Trophoblast cell (in vitro differentiated cells and primary cell): ENCODE measurements around the gene PCSK6.
A peak's percentile ranks its signal among the peaks of the same experiment; 100 is the strongest.

ENCODE experiments used
- DNase-seq, 2 donors: peaks; one replicate each; pipeline ENCODE4 v3.0.0-alpha.2; 2016
- H2AFZ ChIP-seq: 2 replicates; pipeline ENCODE4 v1.6.1; 2013; ENCODE audit warnings: low read length, moderate library complexity, mild to moderate bottlenecking; ENCODE audit not compliant: insufficient read depth, poor library complexity
- H2AK5ac ChIP-seq: 2 replicates; pipeline ENCODE4 v1.6.1; 2013; ENCODE audit warnings: mild to moderate bottlenecking, low read length
- H2BK120ac ChIP-seq: 2 replicates; pipeline ENCODE4 v1.6.1; 2013; ENCODE audit warnings: low read length, mild to moderate bottlenecking, moderate library complexity; ENCODE audit not compliant: insufficient read depth, poor library complexity
- H2BK12ac ChIP-seq: 2 replicates; pipeline ENCODE4 v1.6.1; 2013; ENCODE audit warnings: mild to moderate bottlenecking, low read length, moderate library complexity
- H2BK5ac ChIP-seq: 2 replicates; pipeline ENCODE4 v1.6.1; 2013; ENCODE audit warnings: low read length, low read depth, moderate library complexity, mild to moderate bottlenecking; ENCODE audit not compliant: poor library complexity
- H3K14ac ChIP-seq: 2 replicates; pipeline ENCODE4 v1.6.1; 2013; ENCODE audit warnings: mild to moderate bottlenecking, low read length
- H3K18ac ChIP-seq: 2 replicates; pipeline ENCODE4 v1.6.1; 2013; ENCODE audit warnings: mild to moderate bottlenecking, low read length
- H3K23ac ChIP-seq: 2 replicates; pipeline ENCODE4 v1.6.1; 2013; ENCODE audit warnings: low read length
- H3K27ac ChIP-seq: 2 replicates; pipeline ENCODE4 v1.5.1; 2013; ENCODE audit warnings: low read depth, mild to moderate bottlenecking, inconsistent platforms, low read length, moderate library complexity
- H3K27me3 ChIP-seq: 2 replicates; pipeline ENCODE4 v1.6.1; 2013; ENCODE audit warnings: inconsistent platforms, mild to moderate bottlenecking, low read length, moderate library complexity; ENCODE audit not compliant: insufficient read depth
- H3K36me3 ChIP-seq, 2 experiments: 1 replicate in 1 of 2; 2 replicates in 1 of 2; pipeline ENCODE4 v1.6.1; 2013; ENCODE audit warnings: low read length in 2 of 2, mild to moderate bottlenecking in 2 of 2, moderate library complexity in 1 of 2; ENCODE audit not compliant: insufficient read depth in 2 of 2, control insufficient read depth in 1 of 2
- H3K4ac ChIP-seq: 2 replicates; pipeline ENCODE4 v1.6.1; 2013; ENCODE audit warnings: low read depth, mild to moderate bottlenecking, low read length, moderate library complexity
- H3K4me1 ChIP-seq, 2 experiments: 1 replicate in 1 of 2; 2 replicates in 1 of 2; pipeline ENCODE4 v1.6.1; 2013; ENCODE audit warnings: low read length in 2 of 2, mild to moderate bottlenecking in 2 of 2, moderate library complexity in 1 of 2; ENCODE audit not compliant: insufficient read depth in 2 of 2, control insufficient read depth in 1 of 2
- H3K4me2 ChIP-seq: 2 replicates; pipeline ENCODE4 v1.6.1; 2013; ENCODE audit warnings: inconsistent platforms, mild to moderate bottlenecking, low read length, moderate library complexity
- H3K4me3 ChIP-seq: 2 replicates; pipeline ENCODE4 v1.5.1; 2013; ENCODE audit warnings: mild to moderate bottlenecking, low read depth, low read length, inconsistent platforms
- H3K79me1 ChIP-seq: one replicate; pipeline ENCODE4 v1.6.1; 2013; ENCODE audit warnings: low read length
- H3K79me2 ChIP-seq: 2 replicates; pipeline ENCODE4 v1.6.1; 2013; ENCODE audit warnings: low read length, mild to moderate bottlenecking; ENCODE audit not compliant: control insufficient read depth, insufficient read depth, poor library complexity
- H3K9ac ChIP-seq: 2 replicates; pipeline ENCODE4 v1.6.1; 2013; ENCODE audit warnings: mild to moderate bottlenecking, low read length
- H3K9me3 ChIP-seq: 2 replicates; pipeline ENCODE4 v1.6.1; 2013; ENCODE audit warnings: low read depth, mild to moderate bottlenecking, control low read depth, inconsistent platforms, low read length; ENCODE audit not compliant: insufficient read depth
- H4K12ac ChIP-seq: 2 replicates; pipeline ENCODE4 v1.6.1; 2013; ENCODE audit warnings: low read depth, mild to moderate bottlenecking, low read length, moderate library complexity
- H4K8ac ChIP-seq: 2 replicates; pipeline ENCODE4 v1.6.1; 2013; ENCODE audit warnings: low read depth, mild to moderate bottlenecking, low read length, moderate library complexity
- H4K91ac ChIP-seq: one replicate; pipeline ENCODE4 v1.6.1; 2013; ENCODE audit warnings: low read depth, mild to moderate bottlenecking, low read length, moderate library complexity
- WGBS: extraction: QIAGEN DNeasy Blood & Tissue Kit; methylation state at CpG from one replicate; pipeline ENCODE4 v1.1.7; 2013; ENCODE audit warnings: missing lambda C conversion rate; ENCODE audit not compliant: insufficient read length, insufficient coverage; ENCODE audit errors: extremely low coverage; 5-methylcytosine and 5-hydroxymethylcytosine counted together

PCSK6 gene

GRCh38 chr15:101477851-101478362 lies 11.6 kb downstream of the PCSK6 start:
- H3K4me2 ChIP-seq, result no peak overlapping the region
- no peak overlapping the region for H2AK5ac ChIP-seq
- H3K18ac ChIP-seq, result no peak overlapping the region
- peaks cover 24% of the 10 kb centered on the region for H3K79me1 ChIP-seq
- H3K23ac ChIP-seq, result no peak overlapping the region
- H3K14ac ChIP-seq, result no peak overlapping the region
- no peaks in the 10 kb centered on the region for H3K27me3 ChIP-seq
- no peak overlapping the region for H4K12ac ChIP-seq
- no peak overlapping the region for H2BK12ac ChIP-seq
- H3K4me1 ChIP-seq, result peaks cover 36 to 38% of the 10 kb centered on the region in 2 experiments
- no peak overlapping the region for H4K91ac ChIP-seq
- no peak overlapping the region for H2AFZ ChIP-seq
- peaks cover 2% of the 10 kb centered on the region for H3K9me3 ChIP-seq
- H3K36me3 ChIP-seq, result no peaks in the 10 kb centered on the region
- no peak overlapping the region for H4K8ac ChIP-seq
- H3K4ac ChIP-seq, result no peak overlapping the region
- H2BK120ac ChIP-seq, result no peak overlapping the region
- no peak overlapping the region for H3K9ac ChIP-seq
- H3K4me3 ChIP-seq, result no peak overlapping the region
- peak in 1 of 2 donors; percentile 47 for DNase-seq
- H3K79me2 ChIP-seq, result peaks cover 5% of the 10 kb centered on the region
- H2BK5ac ChIP-seq, result no peak overlapping the region
- no peak overlapping the region for H3K27ac ChIP-seq
- no CpG with 5 or more reads among the region's 5 CpGs for whole genome bisulfite sequencing

GRCh38 chr15:101476756-101477155 lies 12.8 kb downstream of the PCSK6 start:
- Histone ChIP-seq H3K79me1 (peaks cover 18% of the 10 kb centered on the region), H2AK5ac (no peak overlapping the region), H3K27ac (no peak overlapping the region), H3K36me3 (no peaks in the 10 kb centered on the region), H3K4me2 (no peak overlapping the region), H2BK12ac (no peak overlapping the region), H3K18ac (no peak overlapping the region), H3K4me1 (peaks cover 26 to 27% of the 10 kb centered on the region in 2 experiments), H3K9me3 (peaks cover 2% of the 10 kb centered on the region), H2BK120ac (no peak overlapping the region), H3K27me3 (no peaks in the 10 kb centered on the region), H3K79me2 (peaks cover 3% of the 10 kb centered on the region), H3K23ac (no peak overlapping the region), H3K4me3 (no peak overlapping the region), H2BK5ac (no peak overlapping the region), H2AFZ (no peak overlapping the region), H4K91ac (no peak overlapping the region), H3K14ac (no peak overlapping the region), H4K8ac (no peak overlapping the region), H4K12ac (no peak overlapping the region), H3K4ac (no peak overlapping the region), H3K9ac (no peak overlapping the region)
- no CpG with 5 or more reads among the region's 10 CpGs for WGBS
- DNase-seq, result no peak

GRCh38 chr15:101474983-101475382 lies 14.5 kb downstream of the PCSK6 start:
- Histone ChIP-seq H4K8ac (no peak overlapping the region), H4K91ac (no peak overlapping the region), H3K79me2 (peaks cover 2% of the 10 kb centered on the region), H3K4me1 (peaks cover 8 to 11% of the 10 kb centered on the region in 2 experiments), H3K4me3 (no peak overlapping the region), H3K14ac (no peak overlapping the region), H4K12ac (no peak overlapping the region), H3K23ac (no peak overlapping the region), H3K36me3 (no peaks in the 10 kb centered on the region), H3K27me3 (no peaks in the 10 kb centered on the region), H2AFZ (no peak overlapping the region), H2BK5ac (no peak overlapping the region), H2AK5ac (no peak overlapping the region), H3K79me1 (peaks cover 9% of the 10 kb centered on the region), H3K9me3 (peaks cover 2% of the 10 kb centered on the region), H3K9ac (no peak overlapping the region), H2BK12ac (no peak overlapping the region), H3K4ac (no peak overlapping the region), H3K27ac (no peak overlapping the region), H3K18ac (no peak overlapping the region), H2BK120ac (no peak overlapping the region), H3K4me2 (no peak overlapping the region)
- whole genome bisulfite sequencing, result no CpG with 5 or more reads among the region's 7 CpGs
- no peak for DNase-seq

GRCh38 chr15:101474233-101474632 lies 15.3 kb downstream of the PCSK6 start:
- Histone ChIP-seq H4K8ac (no peak overlapping the region), H2AFZ (no peak overlapping the region), H2BK5ac (no peak overlapping the region), H3K27ac (no peak overlapping the region), H4K12ac (no peak overlapping the region), H3K18ac (no peak overlapping the region), H2BK12ac (no peak overlapping the region), H3K36me3 (no peaks in the 10 kb centered on the region), H3K79me2 (peaks cover 2% of the 10 kb centered on the region), H3K9ac (no peak overlapping the region), H3K79me1 (peaks cover 4% of the 10 kb centered on the region), H3K27me3 (no peaks in the 10 kb centered on the region), H2BK120ac (no peak overlapping the region), H3K4me3 (no peak overlapping the region), H3K14ac (no peak overlapping the region), H3K9me3 (peaks cover 2% of the 10 kb centered on the region), H4K91ac (no peak overlapping the region), H3K4ac (no peak overlapping the region), H2AK5ac (no peak overlapping the region), H3K23ac (no peak overlapping the region), H3K4me1 (peaks cover under 1 to 4% of the 10 kb centered on the region in 2 experiments), H3K4me2 (no peak overlapping the region)
- WGBS, result no CpG with 5 or more reads among the region's 10 CpGs
- no peak for DNase-seq
